NCI-H2081 treated with DMSO at 0.1 percent for 48 hours (cell line): ENCODE data around the gene CARTPT.

ENCODE experiments used
- DNase-seq: peaks from one replicate; lab custom pipeline; 2025; lab: John Stamatoyannopoulos, UW

CARTPT gene

GRCh38 chr5:71719063-71719964 lies at the start of gene CARTPT:
CARTPT (plus strand) TSS chr5:71719275; CDS start chr5:71719294, 19 bp downstream.
- DNase-seq, result no peak

DNA sequence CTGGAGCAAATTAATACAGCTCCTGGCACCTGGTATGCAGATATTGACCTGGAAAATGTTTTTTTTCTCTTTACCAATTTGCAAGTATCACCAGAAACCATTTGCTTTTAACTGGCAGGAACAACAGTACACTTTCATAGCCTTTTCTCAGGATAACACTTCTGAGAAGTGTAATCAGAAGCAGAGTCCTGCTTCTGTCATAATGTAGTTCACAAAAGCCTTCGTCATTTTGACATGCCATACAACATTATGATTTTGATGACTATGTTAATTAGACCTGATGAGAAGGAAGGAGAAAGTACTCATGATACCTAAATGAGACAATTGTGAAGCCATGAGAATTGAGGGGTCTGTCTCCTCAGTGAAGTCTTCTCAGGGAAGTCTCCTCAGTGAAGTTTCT lies 41.1 kb upstream of the CARTPT start:
- DNase-seq, result no peak

- no peak for DNase-seq
These were observed 39.4 kb upstream of the CARTPT start for GRCh38 chr5:71679714-71680113.

DNA sequence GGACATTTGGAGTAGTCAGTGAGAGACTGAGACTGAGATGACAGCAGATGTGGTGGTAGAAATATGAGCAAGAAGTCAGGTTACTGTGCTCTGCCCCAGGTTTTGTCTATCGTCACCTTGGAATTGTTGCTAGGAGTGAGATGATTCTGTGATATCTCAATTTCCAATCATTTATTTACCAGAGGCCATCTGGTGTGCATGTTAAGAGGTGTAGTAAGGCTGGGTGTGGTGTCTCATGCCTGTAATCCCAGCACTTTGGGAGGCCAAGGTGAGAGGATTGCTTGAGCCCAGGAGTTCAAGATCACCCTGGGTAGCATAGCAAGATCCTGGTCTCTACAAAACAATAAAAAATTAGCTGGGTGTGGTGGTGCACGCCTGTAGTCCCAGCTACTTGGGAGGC lies 38.6 kb upstream of the CARTPT start:
- no peak for DNase-seq

DNA sequence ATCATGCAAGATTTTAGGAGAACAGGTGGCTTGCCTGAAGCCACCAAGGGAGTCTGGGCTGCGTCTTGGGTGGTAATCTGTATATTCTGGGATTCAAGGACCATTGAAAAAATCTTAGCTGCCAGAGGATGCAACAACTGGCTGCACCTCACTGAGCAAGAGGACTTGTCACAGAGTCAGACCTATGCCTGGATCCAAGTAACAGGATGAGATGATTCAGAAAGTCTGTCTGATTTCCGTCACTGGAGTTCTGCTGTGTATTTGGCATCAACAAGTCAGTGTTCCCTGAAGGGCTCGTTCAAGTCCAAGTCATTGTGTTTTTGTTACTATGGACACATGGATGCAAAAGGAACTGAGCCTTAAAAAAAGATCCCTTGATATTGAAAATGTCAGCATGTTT lies 37.8 kb upstream of the CARTPT start:
- DNase-seq, result no peak

- no peak for DNase-seq
These were observed 34.8 kb upstream of the CARTPT start for GRCh38 chr5:71684309-71684708.

GRCh38 chr5:71693828-71694427 lies 25.1 kb upstream of the CARTPT start:
- DNase-seq, result no peak

DNA sequence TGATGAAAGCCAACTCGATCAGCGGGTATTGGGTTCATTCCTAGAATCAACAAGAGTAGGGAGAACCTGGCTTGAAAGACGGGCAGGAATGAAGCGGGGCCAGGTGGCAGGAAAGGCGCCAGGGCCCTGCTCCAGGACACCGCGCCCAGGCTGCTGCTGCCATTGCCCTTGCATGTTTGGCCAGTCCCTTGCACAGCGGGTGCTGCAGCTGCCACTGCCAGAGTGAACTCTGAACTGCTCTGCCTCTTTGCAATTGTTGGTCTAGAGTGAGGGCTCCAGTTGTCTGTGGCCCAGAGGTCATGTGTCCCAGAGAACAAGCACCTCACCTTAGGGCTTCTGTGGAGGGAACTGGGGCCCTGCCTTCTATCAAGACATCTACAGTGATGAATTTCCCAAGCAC lies 24.0 kb upstream of the CARTPT start:
- no peak for DNase-seq

DNA sequence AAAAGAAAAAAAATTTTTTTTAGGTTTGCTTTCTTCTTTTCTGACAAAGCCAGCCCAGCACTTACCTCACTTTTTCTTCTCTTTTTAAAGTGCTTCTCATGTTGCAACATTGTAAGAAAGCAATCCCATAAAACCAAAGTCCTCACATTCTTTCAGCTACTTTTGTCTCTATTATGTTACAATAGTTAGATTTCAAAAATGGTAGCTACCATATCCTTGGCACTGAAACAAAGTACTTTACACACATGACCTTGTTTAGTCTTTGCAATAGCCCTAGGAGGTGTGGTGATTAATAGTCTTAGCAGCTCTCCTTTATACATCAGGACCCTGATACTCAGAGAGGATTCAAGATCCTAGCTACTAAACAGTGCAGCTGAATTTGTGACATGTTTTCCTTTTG lies 23.5 kb upstream of the CARTPT start:
- DNase-seq, result no peak

GRCh38 chr5:71697967-71698366 lies 21.1 kb upstream of the CARTPT start:
- no peak for DNase-seq

- DNase-seq, result no peak
These were observed 19.8 kb upstream of the CARTPT start for GRCh38 chr5:71699233-71699632.

DNA sequence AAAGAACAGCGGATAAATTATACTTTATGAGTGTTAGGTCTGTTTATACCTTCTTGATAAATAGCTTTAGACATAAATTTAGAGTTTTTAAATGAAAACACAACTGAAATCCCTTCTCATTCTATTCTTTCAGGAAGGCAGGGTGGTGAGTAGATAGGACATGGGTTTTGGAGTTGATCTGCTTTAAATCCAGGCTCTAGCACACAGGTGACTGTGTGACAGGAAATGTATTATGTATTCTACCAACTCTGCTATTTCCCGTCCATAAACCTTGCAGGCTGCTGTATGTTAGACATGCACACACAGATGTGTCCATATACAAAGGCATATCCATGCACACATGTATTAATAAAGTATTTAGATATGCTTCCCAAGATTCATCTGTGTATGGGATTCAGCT lies 19.3 kb upstream of the CARTPT start:
- DNase-seq, result no peak

GRCh38 chr5:71700803-71701202 lies 18.3 kb upstream of the CARTPT start:
- DNase-seq, result no peak

GRCh38 chr5:71701407-71701806 lies 17.7 kb upstream of the CARTPT start:
- DNase-seq, result no peak

DNA sequence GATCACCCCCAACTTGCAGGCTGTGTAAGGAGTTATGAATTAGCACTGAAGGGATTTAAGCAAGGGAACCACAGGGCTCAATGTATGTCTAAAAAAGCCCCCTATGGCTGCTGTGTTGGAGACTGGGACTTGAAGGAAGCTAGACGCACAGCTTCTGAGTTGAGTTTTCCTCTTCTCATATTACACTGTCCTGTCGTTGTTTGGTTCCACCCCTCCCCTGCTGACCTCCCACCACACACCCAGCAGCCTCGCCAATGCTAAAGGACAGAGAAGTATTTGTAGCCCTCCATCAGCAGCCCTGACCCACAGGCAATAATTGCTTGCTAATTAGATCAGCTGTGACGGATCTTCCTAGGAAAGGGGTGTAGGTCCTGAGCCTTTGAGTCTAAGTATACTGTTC lies 15.1 kb upstream of the CARTPT start:
- DNase-seq, result no peak

DNA sequence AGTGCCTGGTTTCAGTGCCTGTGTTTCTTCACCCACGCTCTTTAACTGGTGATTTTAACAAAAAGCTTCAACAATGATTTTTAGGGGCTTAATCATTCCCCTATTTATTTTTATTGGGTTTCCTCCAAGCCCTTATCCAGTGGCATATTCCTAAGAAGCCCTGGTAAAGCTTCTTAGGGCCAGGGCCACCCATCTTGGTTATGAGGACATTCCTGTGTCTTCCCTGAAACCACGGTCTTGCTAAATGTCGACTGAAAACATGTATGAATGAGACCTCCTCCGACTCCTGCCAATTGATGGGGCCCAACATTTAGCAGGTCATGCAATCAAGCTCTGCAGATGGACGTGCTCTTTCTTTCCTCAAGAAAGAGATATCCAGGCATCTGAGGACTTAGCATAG lies 13.7 kb upstream of the CARTPT start:
- no peak for DNase-seq

GRCh38 chr5:71706906-71707305 lies 12.2 kb upstream of the CARTPT start:
- DNase-seq, result no peak

DNA sequence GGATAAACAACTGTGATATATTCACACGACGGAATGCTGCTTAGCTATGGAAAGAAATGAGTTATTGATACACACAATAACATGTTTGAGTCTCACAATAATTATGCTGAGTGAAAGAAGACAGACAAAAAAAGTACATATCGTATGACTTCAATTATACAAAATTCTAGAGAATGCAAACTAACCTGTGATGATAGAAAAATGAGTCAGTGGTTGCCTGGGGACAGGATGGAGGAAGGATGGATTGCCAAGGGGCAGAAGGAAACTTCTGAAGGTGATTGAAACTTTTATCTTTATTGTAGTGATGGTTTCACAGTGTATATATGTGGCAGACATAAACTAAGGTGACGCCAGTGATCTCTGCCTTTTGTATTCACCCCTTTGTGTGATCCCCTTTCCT lies 7.5 kb upstream of the CARTPT start:
- DNase-seq, result no peak

DNA sequence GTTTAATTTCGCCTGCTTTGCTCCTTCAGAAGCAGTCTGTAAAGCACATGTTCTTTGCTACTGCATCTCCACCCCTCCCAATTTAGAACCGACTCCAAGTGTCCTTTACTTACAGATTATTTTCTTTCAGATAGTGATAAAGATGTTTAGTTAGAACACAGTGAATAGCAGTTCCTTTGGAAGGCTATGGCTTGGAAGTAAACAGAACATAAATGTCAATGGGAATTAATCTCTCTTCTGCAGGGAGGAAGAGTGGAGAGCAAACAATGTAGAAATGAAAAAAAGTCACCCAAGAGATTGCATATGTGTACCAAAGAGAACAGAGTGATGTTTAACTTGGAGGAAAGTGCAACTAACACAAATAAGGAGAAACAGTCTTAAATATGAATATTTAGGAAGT lies 4.2 kb upstream of the CARTPT start:
- DNase-seq, result no peak

- DNase-seq, result no peak
These were observed 8.9 kb downstream of the CARTPT start for GRCh38 chr5:71727978-71728377.

DNA sequence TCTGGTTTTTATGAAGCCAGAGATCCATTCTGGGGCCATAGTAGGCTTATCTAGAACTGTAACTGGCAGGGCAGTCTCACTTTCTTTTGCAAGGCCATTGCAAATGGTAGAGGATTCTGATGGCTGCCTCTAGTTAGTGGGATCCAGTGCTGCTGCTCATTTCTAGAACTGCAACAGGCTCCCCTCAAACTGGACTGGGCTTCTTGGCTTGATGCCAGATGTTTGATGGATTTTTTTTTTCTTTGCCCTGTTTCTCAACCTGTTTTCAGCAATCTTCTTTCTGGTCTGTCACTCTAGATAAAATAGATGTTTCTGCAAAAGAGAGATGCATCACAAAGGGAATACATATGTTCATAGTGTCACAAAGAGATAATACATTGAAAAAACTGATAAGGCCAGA lies 11.9 kb downstream of the CARTPT start:
- DNase-seq, result no peak

GRCh38 chr5:71732011-71732410 lies 12.9 kb downstream of the CARTPT start:
- DNase-seq, result no peak

DNA sequence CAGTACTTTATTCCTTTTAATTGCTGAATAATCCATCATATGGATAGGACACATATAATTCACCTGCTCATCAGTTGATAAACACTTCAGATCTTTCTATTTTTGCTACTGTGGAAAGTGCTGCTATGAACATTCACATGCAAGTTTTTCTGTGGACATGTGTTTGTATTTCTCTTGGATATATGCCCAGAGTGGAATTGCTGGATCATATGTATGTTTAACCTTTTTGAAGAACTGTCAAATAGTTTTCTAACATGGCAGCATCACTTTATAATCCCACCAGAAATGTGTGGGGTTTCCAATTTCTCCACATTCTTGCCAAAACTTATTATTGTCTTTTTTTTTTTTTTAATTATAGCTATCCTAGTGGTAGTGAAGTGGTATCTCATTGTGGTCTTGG lies 15.1 kb downstream of the CARTPT start:
- no peak for DNase-seq
